Stomach (tissue), 9 donors: ENCODE data around the gene CCDC86. TPM values are rescaled to one million over a fixed set of nuclear protein-coding genes. Genes with fewer than 3 reads are reported as not detected.
A peak's percentile ranks its signal among the peaks of the same experiment; 100 is the strongest.

ENCODE experiments used
- DNase-seq, 2 donors: peaks; one replicate each; pipeline versions ENCODE4 v3.0.0 to v3.0.0-alpha.2; 2013 to 2019
- H3K27ac ChIP-seq, 5 donors: fragments of 200-600 bp in 4 of 5; sonication (generic) in 4 of 5; one replicate each; pipeline ENCODE4 v1.5.1; 2013 to 2019; ENCODE audit warnings: mild to moderate bottlenecking in 1 of 5, moderate library complexity in 1 of 5
- H3K27me3 ChIP-seq, 3 donors: fragments of 200-600 bp; sonication (generic); one replicate each; pipeline ENCODE4 v1.5.1; 2017 to 2019; ENCODE audit warnings: mixed run types in 1 of 3
- H3K36me3 ChIP-seq, 4 donors: fragments of 200-600 bp; sonication (generic); 1 replicate in 3 of 4; 2 replicates in 1 of 4; pipeline ENCODE4 v1.5.1; 2016 to 2019
- H3K4me1 ChIP-seq, 4 donors: fragments of 200-600 bp; sonication (generic); one replicate each; pipeline ENCODE4 v1.5.1; 2016 to 2019
- H3K4me3 ChIP-seq, 4 donors: fragments of 200-600 bp; sonication (generic) in 3 of 4; one replicate each; pipeline ENCODE4 v1.5.1; 2016 to 2019; ENCODE audit warnings: mild to moderate bottlenecking in 1 of 4
- H3K9me3 ChIP-seq, 4 donors: fragments of 200-600 bp; sonication (generic); one replicate each; pipeline ENCODE4 v1.5.1; 2016 to 2019
- CTCF ChIP-seq, 7 experiments: fragments of 450-650 bp in 4 of 7; fragments of 200-600 bp in 3 of 7; sonication (generic) in 3 of 7; IDR thresholded peaks; one replicate each; pipeline ENCODE4 v1.5.1; 2016 to 2019; ENCODE audit warnings: antibody characterized with exemption in 7 of 7, control low read depth in 2 of 7, mild to moderate bottlenecking in 1 of 7
- EP300 ChIP-seq: sonication (generic); formaldehyde crosslinking; IDR thresholded peaks from one replicate; pipeline ENCODE4 v1.6.1; 2017; ENCODE audit warnings: antibody characterized with exemption
- POLR2A ChIP-seq, 4 donors: fragments of 450-650 bp; IDR thresholded peaks; one replicate each; pipeline ENCODE4 v1.6.1; 2016; ENCODE audit warnings: antibody characterized with exemption in 4 of 4, control low read depth in 2 of 4, mild to moderate bottlenecking in 1 of 4, moderate library complexity in 1 of 4
- POLR2AphosphoS5 ChIP-seq, 3 donors: sonication (generic); formaldehyde crosslinking; IDR thresholded peaks; one replicate each; pipeline ENCODE4 v1.6.1; 2016; ENCODE audit warnings: antibody characterized with exemption in 3 of 3
- WGBS, 5 donors: extraction: QIAGEN DNeasy Blood & Tissue Kit in 3 of 5; methylation state at CpG; one replicate each; pipeline versions ENCODE4 v1.1.5 to v1.1.7; 2013 to 2018; 5-methylcytosine and 5-hydroxymethylcytosine counted together
- intact Hi-C: fragments of 100-400 bp; cut with DNase I; formaldehyde crosslinking; loops from one replicate; pipeline ENCODE4 v1.15.1; 2023; ENCODE audit warnings: low total_unique reads
- polyA plus RNA-seq, 3 donors: library from polyadenylated mRNA; stranded (reverse); fragments of 200-250 nt; gene quantifications; one replicate each; pipeline ENCODE4 v1.2.3, GENCODE V29; 2013
- total RNA-seq, 5 donors: library from RNA; depleted of rRNA; stranded (reverse); fragments of >200 nt; gene quantifications; one replicate each; pipeline versions ENCODE4 v1.1.0 to v1.2.3, GENCODE V29; 2014 to 2016
- donor health status: healthy with polysubstance abuse.
- donor health status: Bipolar disorder and iron deficiency.
- donor health status: healthy.

CCDC86 gene
- total and polyA plus RNA-seq, 8 donors, result 7.0 to 37.9 (median 16.2) TPM

GRCh38 chr11:60855726-60856633 lies 14.1 kb downstream of the CCDC86 start, which contains the start of gene PTGDR2:
Gene PTGDR2 (minus strand): TSS chr11:60855950. CDS start chr11:60853722, 2,228 bp downstream.
- no peaks in the 10 kb centered on the region for H3K9me3 ChIP-seq
- H3K4me3 ChIP-seq, result peak within 1 kb of the TSS; percentile 12 to 20 (median 17)
- WGBS, 5 donors, result 35 to 42% (median 36%) methylated on average over 14 of the region's 14 CpGs
- H3K27me3 ChIP-seq, result peaks cover 0 to 11% (median 0%) of the 10 kb centered on the region in 3 donors
- peak within 1 kb of the TSS in 4 of 5 donors; percentile 26 to 56 (median 39) for H3K27ac ChIP-seq
- TF ChIP-seq EP300 (no peak), POLR2AphosphoS5 (IDR thresholded peaks at IDR 0.05) (no peak), POLR2A (IDR thresholded peaks at IDR 0.05) (no peak), CTCF (IDR thresholded peaks at IDR 0.05) (no peak)
- DNase-seq, result peak in 1 of 2 donors; percentile 55
- peaks cover 4 to 24% (median 15%) of the 10 kb centered on the region in 4 donors for H3K36me3 ChIP-seq
- H3K4me1 ChIP-seq, result peaks cover 11 to 27% (median 14%) of the 10 kb centered on the region in 4 donors
- intact Hi-C loops, result no loop called here

- WGBS, 5 donors, result 74 to 82% (median 77%) methylated on average over 5 of the region's 5 CpGs
- DNase-seq, result no peak
- H3K27ac ChIP-seq, result peak overlapping the region in 3 of 5 donors; percentile 25 to 60 (median 46)
Observed at GRCh38 chr11:60857378-60858232, 15.7 kb downstream of the CCDC86 start.

GRCh38 chr11:60858236-60858635 lies 16.3 kb downstream of the CCDC86 start:
- Histone ChIP-seq H3K27me3 (peaks cover 0 to 5% (median 0%) of the 10 kb centered on the region in 3 donors), H3K27ac (peak overlapping the region in 4 of 5 donors; percentile 10 to 60 (median 36)), H3K4me1 (peaks cover 0 to 5% (median 4%) of the 10 kb centered on the region in 4 donors), H3K9me3 (no peaks in the 10 kb centered on the region), H3K36me3 (peaks cover 0 to 2% (median 0%) of the 10 kb centered on the region in 4 donors), H3K4me3 (no peak overlapping the region)
- TF ChIP-seq CTCF (IDR thresholded peaks at IDR 0.05) (no peak), EP300 (no peak), POLR2AphosphoS5 (IDR thresholded peaks at IDR 0.05) (no peak), POLR2A (IDR thresholded peaks at IDR 0.05) (no peak)
- no peak for DNase-seq
- 69 to 83% (median 79%) methylated on average over 8 of the region's 8 CpGs for WGBS, 5 donors
- intact Hi-C loops, result no loop called here

More at GRCh38 chr11:60857378-60858232, 15.7 kb downstream of the CCDC86 start:
- Histone ChIP-seq H3K4me3 (no peak overlapping the region), H3K9me3 (no peaks in the 10 kb centered on the region), H3K4me1 (peaks cover 3 to 12% (median 8%) of the 10 kb centered on the region in 4 donors), H3K27me3 (peaks cover 0 to 8% (median 0%) of the 10 kb centered on the region in 3 donors), H3K36me3 (peaks cover 0 to 8% (median 2%) of the 10 kb centered on the region in 4 donors)
- intact Hi-C loops, result no loop called here
- TF ChIP-seq CTCF (IDR thresholded peaks at IDR 0.05) (no peak), EP300 (no peak), POLR2AphosphoS5 (IDR thresholded peaks at IDR 0.05) (no peak), POLR2A (IDR thresholded peaks at IDR 0.05) (no peak)
